KG1 (cell line): Measurements from ENCODE around the gene IFT74.
A peak's percentile ranks its signal among the peaks of the same experiment; 100 is the strongest.
"Not testable (repeated sequence)": the region's sequence is repeated elsewhere in the genome, so short reads cannot be mapped to it uniquely, and the experiment has no call there.

Experiments used
- DNase-seq: peaks from one replicate; lab custom pipeline; 2025; lab: John Stamatoyannopoulos, UW

IFT74 gene

DNA sequence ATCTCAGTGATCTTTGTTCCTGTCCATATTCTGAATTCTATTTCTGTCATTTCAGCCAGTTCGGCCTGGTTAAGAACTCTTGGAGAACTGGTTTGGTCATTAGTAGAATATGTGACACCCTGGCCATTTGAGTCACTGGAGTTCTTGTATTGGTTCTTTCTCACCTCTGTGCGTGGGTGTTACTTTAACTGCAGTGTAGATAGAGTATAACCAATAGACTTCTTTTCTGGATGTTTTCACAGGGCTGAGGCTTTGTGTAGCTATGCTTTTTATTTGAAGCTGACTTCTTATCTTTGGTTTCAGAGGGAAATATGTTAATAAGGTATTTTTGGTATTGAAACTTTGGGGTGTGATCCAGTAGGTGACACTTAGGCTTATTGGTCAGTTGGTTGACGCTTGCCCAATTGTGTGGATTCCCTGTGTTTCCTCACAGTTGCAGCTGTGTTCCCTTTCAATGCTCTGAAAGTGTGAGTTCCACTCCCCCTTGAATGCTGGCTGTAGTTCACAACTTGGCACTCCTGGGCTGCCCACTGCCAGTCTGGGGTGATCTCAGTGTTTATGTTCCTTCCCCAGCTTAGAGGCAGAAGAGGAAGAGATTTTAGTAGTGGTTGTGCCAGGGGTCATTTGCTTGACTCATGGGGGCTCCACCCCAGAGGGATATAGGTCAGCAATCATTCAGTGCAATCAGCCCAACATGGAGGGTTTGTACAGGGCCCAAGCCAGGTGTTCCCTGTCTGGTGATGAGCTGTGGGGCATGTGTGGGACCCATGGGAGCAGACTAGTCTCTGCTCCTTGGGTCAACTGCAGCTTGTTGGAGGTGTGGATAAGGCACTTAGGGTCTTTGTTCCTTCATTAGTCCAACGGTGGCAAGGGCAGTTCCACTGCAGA, 117.9 kb downstream of the IFT74 start:
- DNase-seq: no peak

DNA sequence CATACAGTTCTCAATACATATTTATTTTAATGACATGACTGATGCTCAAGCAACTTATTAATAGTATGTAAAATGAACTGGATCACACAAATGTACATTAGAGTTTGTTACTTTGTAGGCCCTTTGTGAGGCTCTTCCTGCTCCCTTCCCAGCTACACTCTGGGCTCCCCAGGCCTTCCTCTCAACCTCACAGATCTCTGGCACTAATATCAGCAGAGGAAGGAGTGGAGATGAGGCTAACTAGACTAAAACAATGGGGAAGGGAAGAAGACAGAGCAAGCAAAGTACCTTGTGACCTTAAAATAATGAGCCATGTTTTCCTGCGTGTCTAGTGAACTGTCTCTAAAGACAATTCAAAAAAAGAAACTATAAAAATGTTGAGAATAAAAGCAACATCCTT, 122.5 kb downstream of the IFT74 start:
- DNase-seq: no peak

DNA sequence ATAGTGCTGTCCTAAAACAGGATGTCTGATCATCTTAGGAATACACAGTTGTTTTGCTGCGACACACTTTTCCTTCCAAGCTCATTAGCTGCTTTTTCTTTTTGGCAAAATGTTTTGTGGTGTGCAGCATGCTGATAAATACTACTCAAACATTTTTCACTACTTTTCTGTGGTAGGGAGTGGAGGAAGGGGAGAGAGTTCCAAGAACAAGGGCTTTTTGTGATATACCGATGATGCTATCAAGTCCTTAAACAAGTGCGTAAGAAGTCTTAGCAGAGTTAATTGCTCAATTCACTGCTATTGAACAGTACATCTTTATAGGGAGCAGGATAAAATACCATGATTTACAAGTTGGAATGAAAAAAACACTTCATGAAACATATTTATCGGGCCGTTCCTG, 129.2 kb downstream of the IFT74 start:
- DNase-seq: no peak

DNA sequence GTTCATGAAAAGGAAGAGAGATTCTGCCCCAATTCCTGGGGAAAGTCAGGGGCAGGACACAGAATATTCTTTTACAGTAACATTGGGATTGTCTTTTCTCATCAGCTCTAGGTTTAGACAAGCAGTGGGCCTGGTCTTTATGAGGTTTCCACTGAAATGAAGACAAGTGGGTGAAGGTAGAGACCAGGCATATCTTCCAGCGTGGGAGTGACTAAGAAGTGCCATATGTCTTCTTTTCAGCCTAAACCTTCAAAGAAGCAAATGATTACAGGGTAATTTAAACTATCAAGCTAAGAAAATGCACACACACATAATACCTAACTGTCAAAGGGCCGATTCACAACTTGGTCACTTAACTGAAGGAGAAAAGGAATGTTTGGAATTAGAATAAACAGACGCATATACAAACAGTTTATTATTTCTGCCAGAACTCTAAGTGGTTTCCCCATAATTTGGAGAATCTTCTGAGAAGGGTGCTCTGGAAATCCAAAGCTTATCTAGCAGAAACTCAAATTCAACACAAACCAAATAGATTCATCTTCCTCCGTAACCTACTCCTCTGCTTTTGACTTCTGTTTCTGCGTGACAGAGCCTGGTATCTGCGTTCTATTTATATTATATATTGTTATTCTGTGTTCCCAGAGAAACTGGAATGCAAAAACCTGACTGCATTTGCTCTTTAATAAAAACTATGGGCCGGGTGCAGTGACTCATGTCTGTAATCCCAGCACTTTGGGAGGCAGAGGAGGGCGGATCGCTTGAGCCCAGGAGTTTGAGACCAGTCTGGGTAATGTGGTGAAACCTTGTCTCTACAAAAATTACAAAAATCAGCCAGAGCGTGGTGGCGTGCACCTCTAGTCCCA, 130.8 kb downstream of the IFT74 start:
- DNase-seq: no peak

DNA sequence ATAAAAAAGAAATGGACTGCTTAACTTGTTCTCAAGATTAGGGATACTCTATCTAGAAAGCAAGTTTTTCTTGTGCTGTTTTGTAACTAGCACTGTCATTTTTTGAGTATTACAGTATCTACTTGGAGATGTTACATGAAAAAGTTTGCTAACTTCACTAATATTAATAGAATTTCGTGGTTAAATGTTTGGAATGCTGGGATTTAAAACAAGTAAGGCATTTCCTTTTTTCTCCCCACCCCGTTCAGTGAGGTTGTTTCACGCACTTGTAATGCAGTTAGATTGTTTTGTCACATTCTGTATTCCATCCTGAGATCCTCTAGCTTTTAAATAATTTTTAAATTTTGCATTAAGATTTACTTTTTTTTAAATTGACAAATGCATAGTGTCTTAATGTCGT, 132.8 kb downstream of the IFT74 start:
- no peak for DNase-seq

DNA sequence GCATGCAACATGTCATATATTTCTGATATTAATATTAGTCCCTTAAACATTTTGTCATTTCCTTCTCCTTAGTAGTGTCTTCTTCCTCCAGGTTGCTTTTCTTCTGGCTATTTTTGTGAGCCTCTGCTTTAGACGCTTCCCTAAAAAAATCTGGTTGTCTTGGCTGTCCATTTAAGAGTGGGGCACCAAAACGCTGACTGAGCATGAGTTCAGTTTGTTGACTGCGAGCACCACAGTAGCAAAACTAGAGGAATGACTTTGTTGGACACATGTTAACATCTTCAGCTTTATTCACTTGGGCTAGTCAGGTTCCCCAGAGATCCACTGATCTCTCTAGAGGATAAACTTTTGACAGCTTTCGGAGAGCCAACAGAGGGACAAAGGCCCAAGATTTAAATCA, 133.5 kb downstream of the IFT74 start:
- no peak for DNase-seq

DNA sequence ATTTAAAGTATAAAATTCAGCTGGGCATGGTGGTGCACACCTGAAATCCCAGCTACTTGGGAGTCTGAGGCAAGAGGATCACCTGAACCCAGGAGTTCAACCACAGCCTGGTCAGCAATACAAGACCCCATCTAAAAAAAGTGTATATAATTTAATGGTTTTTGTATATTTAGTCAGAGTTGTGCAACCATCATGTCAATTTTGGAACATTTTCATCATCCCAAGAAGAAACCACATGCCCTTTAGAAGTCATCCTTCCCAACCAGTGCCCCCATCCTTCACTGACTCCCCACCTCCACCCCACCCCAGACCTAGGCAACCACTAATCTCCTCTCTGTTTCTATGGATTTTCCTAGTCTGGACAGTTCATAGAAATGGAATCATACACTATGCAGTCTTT, 134.0 kb downstream of the IFT74 start:
- no peak for DNase-seq

DNA sequence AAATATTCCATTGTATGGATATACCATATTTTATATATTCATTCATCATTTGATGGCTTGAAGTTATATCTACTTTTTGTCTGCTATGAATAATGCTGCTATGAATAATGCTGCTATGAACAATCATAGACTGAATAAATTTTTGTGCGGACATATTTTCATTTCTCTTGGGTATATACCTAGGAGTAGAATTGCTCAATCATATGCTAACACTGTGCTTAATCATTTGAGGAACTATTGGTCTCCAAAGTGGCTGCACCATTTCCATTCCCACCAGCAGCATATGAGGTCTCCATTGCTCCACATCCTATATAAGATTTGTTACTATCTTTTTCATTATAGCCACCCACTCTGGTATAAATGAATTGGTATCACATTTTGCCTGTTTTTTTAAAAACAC, 134.5 kb downstream of the IFT74 start:
- DNase-seq: no peak

DNA sequence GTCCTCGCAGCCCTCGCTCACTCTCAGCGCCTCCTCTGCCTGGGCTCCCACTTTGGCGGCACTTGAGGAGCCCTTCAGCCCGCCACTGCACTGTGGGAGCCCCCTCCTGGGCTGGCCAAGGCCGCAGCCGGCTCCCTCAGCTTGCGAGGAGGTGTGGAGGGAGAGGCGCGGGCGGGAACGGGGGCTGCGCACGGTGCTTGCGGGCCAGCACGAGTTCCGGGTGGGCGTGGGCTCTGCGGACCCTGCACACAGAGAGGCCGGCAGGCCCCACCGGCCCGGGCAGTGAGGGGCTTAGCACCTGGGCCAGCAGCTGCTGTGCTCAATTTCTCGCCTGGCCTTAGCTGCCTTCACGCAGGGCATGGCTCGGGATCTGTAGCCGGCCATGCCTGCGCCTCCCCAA, 136.3 kb downstream of the IFT74 start:
- not testable (repeated sequence) for DNase-seq

DNA sequence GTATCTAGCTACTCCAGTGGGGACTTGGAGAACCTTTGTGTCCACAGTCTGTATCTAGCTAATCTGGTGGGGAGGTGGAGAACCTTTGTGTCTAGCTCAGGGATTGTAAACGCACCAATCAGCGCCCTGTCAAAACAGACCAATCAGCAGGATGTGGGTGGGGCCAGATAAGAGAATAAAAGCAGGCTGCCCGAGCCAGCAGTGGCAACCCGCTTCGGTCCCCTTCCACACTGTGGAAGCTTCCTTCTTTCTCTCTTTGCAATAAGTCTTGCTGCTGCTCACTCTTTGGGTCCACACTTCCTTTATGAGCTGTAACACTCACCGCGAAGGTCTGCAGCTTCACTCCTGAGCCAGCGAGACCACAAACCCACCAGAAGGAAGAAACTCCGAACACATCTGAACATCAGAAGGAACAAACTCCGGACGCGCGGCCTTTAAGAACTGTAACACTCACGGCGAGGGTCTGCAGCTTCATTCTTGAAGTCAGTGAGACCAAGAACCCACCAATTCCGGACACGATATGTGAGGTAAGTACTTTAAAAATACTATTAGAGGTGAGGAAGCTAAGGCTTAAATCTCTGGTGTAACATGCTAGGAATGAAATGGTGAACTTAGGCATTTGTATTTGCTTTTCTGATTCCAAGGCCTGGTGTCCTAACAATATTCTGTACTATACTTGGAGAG, 137.3 kb downstream of the IFT74 start:
- DNase-seq: peak; percentile 26

DNA sequence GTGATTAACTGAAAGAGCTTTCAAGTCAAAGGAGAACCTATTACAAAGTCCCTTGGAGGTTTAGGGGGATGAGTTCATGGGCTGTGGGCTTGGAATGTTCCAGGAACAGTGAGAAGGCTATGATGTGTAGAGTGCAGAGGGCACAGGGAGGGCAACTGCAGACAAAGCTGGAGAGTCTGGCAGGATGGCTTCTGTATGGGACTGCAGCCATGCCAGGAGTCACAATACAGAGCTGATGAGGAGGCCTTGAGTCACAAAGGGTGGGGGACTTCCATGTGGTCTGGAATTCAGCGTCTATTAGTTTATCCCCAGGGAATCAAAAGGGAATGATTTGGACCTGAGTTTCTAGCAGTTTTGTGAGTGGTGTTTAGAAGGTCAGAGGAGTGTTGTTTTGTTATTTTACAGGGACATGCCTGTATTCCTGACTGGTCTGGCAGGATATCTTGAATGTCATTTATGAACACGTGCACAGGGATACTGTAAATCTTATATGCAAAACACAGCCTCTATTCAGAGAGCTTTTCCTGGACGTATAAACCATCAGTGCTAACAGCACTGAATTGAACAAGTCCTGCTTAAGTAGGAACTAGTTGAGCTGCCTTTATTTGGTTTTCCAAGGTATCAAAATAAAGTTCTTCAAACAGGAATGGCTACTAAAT, 138.6 kb downstream of the IFT74 start:
- DNase-seq: no peak

DNA sequence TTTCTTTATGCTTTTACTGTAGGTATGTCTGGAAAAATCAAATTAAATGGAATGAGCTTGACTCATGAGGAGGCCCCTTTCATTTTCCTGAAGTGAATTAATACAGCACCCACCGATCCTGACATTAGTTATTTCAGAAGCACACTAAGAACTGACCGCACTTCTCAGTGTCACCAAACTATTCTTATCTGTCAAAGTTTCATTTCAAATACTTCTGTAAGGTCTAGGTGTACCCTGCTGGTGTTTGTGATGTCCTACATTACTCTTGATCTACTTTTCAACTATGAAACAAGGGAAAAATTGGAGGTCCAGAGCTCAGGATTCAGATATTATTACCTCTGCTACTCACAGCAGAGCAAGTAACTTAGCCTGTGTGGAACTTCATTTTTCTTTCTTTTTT, 151.0 kb downstream of the IFT74 start:
- no peak for DNase-seq

DNA sequence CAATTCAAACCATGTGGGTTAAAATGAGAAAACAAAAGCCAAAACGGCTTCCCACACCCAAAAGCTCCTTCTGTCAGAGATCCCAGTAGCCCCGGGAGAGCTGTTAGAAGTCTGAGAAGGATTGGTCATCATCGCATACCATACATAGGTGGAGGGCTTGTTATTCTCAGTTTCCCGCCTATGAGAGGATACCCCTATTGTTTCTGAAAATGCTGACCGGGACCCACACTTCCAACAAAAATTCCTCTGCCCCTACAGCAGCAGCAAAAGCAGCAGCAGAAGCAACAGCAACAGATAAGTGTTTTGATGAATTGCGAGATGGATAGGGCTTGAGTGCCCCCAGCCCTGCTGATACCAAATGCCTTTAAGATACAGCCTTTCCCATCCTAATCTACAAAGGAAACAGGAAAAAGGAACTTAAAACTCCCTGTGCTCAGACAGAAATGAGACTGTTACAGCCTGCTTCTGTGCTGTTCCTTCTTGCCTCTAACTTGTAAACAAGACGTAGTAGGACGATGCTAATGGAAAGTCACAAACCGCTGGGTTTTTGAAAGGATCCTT, 152.8 kb downstream of the IFT74 start, which contains the start of gene TEK:
TSS of gene TEK (plus strand) at position 245 of the 561 bp plus-strand sequence. CDS start 366 bp downstream, outside the sequence.
- no peak for DNase-seq

DNA sequence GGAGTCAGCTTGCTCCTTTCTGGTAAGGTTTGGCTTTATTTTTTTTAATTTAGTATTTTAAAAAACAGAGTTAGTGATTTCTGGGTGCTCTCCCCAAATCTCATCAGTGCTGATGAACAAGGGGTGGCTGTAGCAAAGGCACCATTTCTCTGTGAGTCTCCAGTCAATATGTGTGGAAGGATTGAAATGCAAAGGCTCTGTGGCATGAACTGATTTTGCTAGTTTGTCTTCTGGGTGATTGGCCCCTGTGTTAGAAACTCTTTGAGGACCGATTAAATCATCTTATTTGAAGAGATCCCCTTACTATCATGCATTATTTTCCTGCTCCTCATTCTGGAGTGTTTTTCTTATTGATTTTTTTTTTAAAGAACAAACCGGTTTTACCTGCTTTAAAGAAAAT, 153.4 kb downstream of the IFT74 start:
- no peak for DNase-seq

DNA sequence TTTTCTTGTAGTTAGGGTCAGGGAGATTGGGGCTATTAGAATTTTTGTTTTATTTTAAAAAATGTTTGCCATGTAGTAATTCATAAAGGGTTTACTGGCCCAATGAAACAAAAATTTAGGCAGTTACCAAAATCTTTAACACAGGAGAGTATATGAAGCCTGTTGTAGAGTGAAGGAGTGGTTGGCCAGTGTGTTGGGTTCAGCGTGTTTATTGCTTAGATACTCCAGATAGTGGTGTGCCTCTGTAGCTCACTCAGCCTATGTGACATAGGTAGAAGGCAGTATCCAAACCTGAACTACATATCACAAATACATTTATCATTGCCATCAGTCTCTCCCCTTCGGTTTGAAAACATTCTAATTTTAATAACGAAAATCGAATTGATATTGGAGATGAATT, 154.0 kb downstream of the IFT74 start:
- DNase-seq: no peak

DNA sequence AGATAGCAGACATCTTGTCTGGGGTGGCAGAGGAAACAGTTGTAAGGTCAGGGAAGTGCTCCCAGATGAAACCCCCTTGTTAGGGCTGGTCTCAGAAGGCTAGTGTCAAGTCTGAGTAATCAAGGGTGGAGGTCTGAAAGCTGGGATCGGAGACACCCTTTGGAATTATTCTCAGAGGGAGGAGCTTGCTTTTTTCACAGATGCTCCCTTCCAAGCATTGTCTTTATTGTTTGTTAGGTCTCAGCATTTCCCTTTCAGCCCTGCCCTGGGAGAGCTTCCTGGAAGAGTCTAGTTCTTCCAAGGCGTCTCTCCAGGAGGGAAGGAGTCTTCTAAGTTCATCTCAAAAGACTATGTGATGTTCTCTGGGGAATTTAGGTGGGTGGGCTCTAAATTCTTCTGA, 156.0 kb downstream of the IFT74 start:
- no peak for DNase-seq
